ENCODE data around the gene SLITRK2. TPM values are rescaled to one million over a fixed set of nuclear protein-coding genes. Genes with fewer than 3 reads are reported as not detected.

Gene SLITRK2
- total and polyA plus RNA-seq, 9 donors, result 0.05 to 1.7 (median 0.24) TPM

GRCh38 chrX:145803508-145803907 lies 14.1 kb upstream of the SLITRK2 start:
- H3K27me3 ChIP-seq, result no peaks in the 10 kb centered on the region
- H3K4me1 ChIP-seq (ENCODE audit: insufficient read depth), result no peaks in the 10 kb centered on the region
- intact Hi-C loops (cut with DNase I), result no loop called here
- no peak for DNase-seq
- H3K27ac ChIP-seq, result no peak overlapping the region
- WGBS, 3 donors, result 22 to 32% (median 24%) methylated on average over 2 of the region's 2 CpGs
- no peak overlapping the region for H3K4me3 ChIP-seq
- H3K36me3 ChIP-seq, result no peaks in the 10 kb centered on the region
- no peak for TF ChIP-seq POLR2A (IDR thresholded peaks at IDR 0.05)
- no peak for TF ChIP-seq CTCF (IDR thresholded peaks at IDR 0.05)
- TF ChIP-seq EP300 (IDR thresholded peaks at IDR 0.05), result no peak
- no peaks in the 10 kb centered on the region for H3K9me3 ChIP-seq

- no peak for DNase-seq
- Histone ChIP-seq H3K4me1 (ENCODE audit: insufficient read depth) (no peaks in the 10 kb centered on the region), H3K4me3 (no peak overlapping the region), H3K27ac (no peak overlapping the region), H3K27me3 (no peaks in the 10 kb centered on the region), H3K36me3 (no peaks in the 10 kb centered on the region), H3K9me3 (no peaks in the 10 kb centered on the region)
- TF ChIP-seq EP300 (IDR thresholded peaks at IDR 0.05) (no peak), CTCF (IDR thresholded peaks at IDR 0.05) (no peak), POLR2A (IDR thresholded peaks at IDR 0.05) (no peak)
- intact Hi-C loops (cut with DNase I), result no loop called here
- 68 to 80% (median 68%) methylated on average over 1 of the region's 1 CpG for WGBS, 3 donors
These were observed 4.5 kb upstream of the SLITRK2 start for GRCh38 chrX:145813081-145813480.

- Histone ChIP-seq H3K27me3 (no peaks in the 10 kb centered on the region), H3K9me3 (no peaks in the 10 kb centered on the region), H3K4me1 (ENCODE audit: insufficient read depth) (no peaks in the 10 kb centered on the region), H3K4me3 (no peak overlapping the region), H3K36me3 (no peaks in the 10 kb centered on the region), H3K27ac (no peak overlapping the region)
- DNase-seq, result no peak
- no peak for TF ChIP-seq EP300 (IDR thresholded peaks at IDR 0.05)
- intact Hi-C loops (cut with DNase I), result no loop called here
- WGBS, 3 donors, result 20 to 29% (median 29%) methylated on average over 20 of the region's 20 CpGs
These were observed 871 bp upstream of the SLITRK2 start for GRCh38 chrX:145816601-145817315.

GRCh38 chrX:145818186-145819113 lies 821 bp downstream of the SLITRK2 start:
- H3K4me3 ChIP-seq, result peak overlapping the region; percentile 10
- no peak for DNase-seq
- H3K9me3 ChIP-seq, result no peaks in the 10 kb centered on the region
- no peaks in the 10 kb centered on the region for H3K27me3 ChIP-seq
- TF ChIP-seq POLR2A (IDR thresholded peaks at IDR 0.05) (no peak), EP300 (IDR thresholded peaks at IDR 0.05) (no peak), CTCF (IDR thresholded peaks at IDR 0.05) (no peak)
- H3K36me3 ChIP-seq, result no peaks in the 10 kb centered on the region
- intact Hi-C loops (cut with DNase I), result no loop called here
- no peak overlapping the region for H3K27ac ChIP-seq
- no peaks in the 10 kb centered on the region for H3K4me1 ChIP-seq (ENCODE audit: insufficient read depth)
- 25 to 38% (median 32%) methylated on average over 57 to 70 of the region's 70 CpGs for WGBS, 3 donors
